NCI-H187 (cell line): ENCODE measurements around the gene KIF26B.

ENCODE experiments used
- DNase-seq, 2 experiments: peaks; one replicate each; lab custom pipeline; 2025; lab: John Stamatoyannopoulos, UW

Gene KIF26B

GRCh38 chr1:245132771-245133170 is 22.0 kb upstream of the KIF26B start:
- no peak for DNase-seq

GRCh38 chr1:245133995-245134715 is 20.6 kb upstream of the KIF26B start:
- DNase-seq: no peak

GRCh38 chr1:245142171-245142798 is 12.5 kb upstream of the KIF26B start:
- no peak for DNase-seq

GRCh38 chr1:245142976-245143375 is 11.8 kb upstream of the KIF26B start:
- no peak for DNase-seq

- DNase-seq: no peak
Observed at GRCh38 chr1:245143849-245144248, 10.9 kb upstream of the KIF26B start.

GRCh38 chr1:245148069-245148468 is 6.7 kb upstream of the KIF26B start:
- DNase-seq: no peak

- DNase-seq: no peak
Observed at GRCh38 chr1:245148861-245149260, 5.9 kb upstream of the KIF26B start.

GRCh38 chr1:245153081-245153551 is 1.7 kb upstream of the KIF26B start:
- DNase-seq: peak in 1 of 2 experiments; percentile 27

- DNase-seq: no peak
Observed at GRCh38 chr1:245153552-245154428, 995 bp upstream of the KIF26B start.

- no peak for DNase-seq
Observed at GRCh38 chr1:245155272-245156040, 671 bp downstream of the KIF26B start.

GRCh38 chr1:245156041-245156735 is 1.4 kb downstream of the KIF26B start:
- peak; percentile 38 to 72 for DNase-seq

GRCh38 chr1:245156736-245157505 is 2.1 kb downstream of the KIF26B start:
- DNase-seq: no peak

- DNase-seq: no peak
Observed at GRCh38 chr1:245158913-245159312, 4.1 kb downstream of the KIF26B start.

GRCh38 chr1:245160288-245160687 is 5.5 kb downstream of the KIF26B start:
- DNase-seq: no peak

- DNase-seq: no peak
Observed at GRCh38 chr1:245160741-245161400, 6.1 kb downstream of the KIF26B start.

- no peak for DNase-seq
Observed at GRCh38 chr1:245161866-245162265, 7.1 kb downstream of the KIF26B start.

GRCh38 chr1:245166471-245166885 is 11.7 kb downstream of the KIF26B start:
- DNase-seq: no peak

GRCh38 chr1:245168086-245168485 is 13.3 kb downstream of the KIF26B start:
- DNase-seq: no peak

GRCh38 chr1:245168906-245169305 is 14.1 kb downstream of the KIF26B start:
- no peak for DNase-seq

- no peak for DNase-seq
Observed at GRCh38 chr1:245169376-245169775, 14.6 kb downstream of the KIF26B start.
